ENCODE results near the gene ODAM. TPM values are rescaled to one million over a fixed set of nuclear protein-coding genes. Genes with fewer than 3 reads are reported as not detected.

Gene ODAM
- polyA plus RNA-seq, 3 donors = not detected

DNA sequence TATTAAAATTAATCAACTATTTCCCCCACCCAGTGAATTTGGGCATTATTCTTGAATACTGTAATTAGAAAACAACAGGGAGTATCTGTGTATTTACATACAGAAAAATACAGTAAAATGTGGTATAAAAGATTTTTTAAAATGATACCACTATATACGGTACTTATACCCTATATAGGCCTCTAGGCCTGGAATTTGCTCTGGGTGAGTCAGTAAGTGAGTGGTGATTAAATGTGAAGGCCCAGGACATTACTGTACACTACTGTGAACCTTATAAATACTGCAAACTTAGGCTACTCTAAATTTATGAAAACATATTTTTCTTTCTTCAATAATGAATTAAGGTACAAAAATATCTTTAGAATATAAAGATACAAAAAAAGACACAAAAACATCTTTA is 40.6 kb downstream of the ODAM start:
- H3K27ac ChIP-seq (ENCODE audit: low read depth in 1 of 2, low read length in 2 of 2) = no peak overlapping the region
- H3K36me3 ChIP-seq (replicated peaks in 1 of 2; ENCODE audit: control insufficient read depth in 1 of 2, insufficient read depth in 2 of 2, low read length in 2 of 2) = no peaks in the 10 kb centered on the region
- Mint-ChIP-seq H3K9me3 (no peaks in the 10 kb centered on the region), H3K27ac (no peak overlapping the region), H3K4me1 (no peaks in the 10 kb centered on the region), H3K4me3 (no peak overlapping the region), H3K36me3 (no peaks in the 10 kb centered on the region), H3K27me3 (ENCODE audit: low read depth in 3 of 3) (no peaks in the 10 kb centered on the region)
- H3K79me2 ChIP-seq (ENCODE audit: insufficient read depth, low read length) = no peaks in the 10 kb centered on the region
- H4K20me1 ChIP-seq (ENCODE audit: insufficient read depth, low read length) = no peaks in the 10 kb centered on the region
- no peak overlapping the region for H3K4me2 ChIP-seq (replicated peaks; ENCODE audit: extremely low read depth, low read length, poor library complexity, severe bottlenecking)
- no peaks in the 10 kb centered on the region for H3K27me3 ChIP-seq (ENCODE audit: control insufficient read depth in 2 of 2, insufficient read depth in 2 of 2, low read length in 2 of 2)
- no peak overlapping the region for H3K9ac ChIP-seq (ENCODE audit: insufficient read depth, low read length, poor library complexity, severe bottlenecking)
- no peak for TF ChIP-seq CTCF (IDR thresholded peaks at IDR 0.05)
- no CpG with 5 or more reads among the region's 1 CpG for WGBS (ENCODE audit: insufficient coverage)
- H3K4me3 ChIP-seq (replicated peaks in 1 of 3; ENCODE audit: low read depth in 2 of 3, low read length in 3 of 3) = no peak overlapping the region
- no peak overlapping the region for H2AFZ ChIP-seq (ENCODE audit: insufficient read depth, low read depth, low read length, poor library complexity, severe bottlenecking)
- H3K4me1 ChIP-seq (ENCODE audit: control insufficient read depth in 1 of 2, insufficient read depth in 2 of 2, low read length in 2 of 2) = no peaks in the 10 kb centered on the region
- DNase-seq = no peak
- no peaks in the 10 kb centered on the region for H3K9me3 ChIP-seq (replicated peaks in 1 of 2; ENCODE audit: control insufficient read depth in 1 of 2, insufficient read depth in 1 of 2, low read length in 2 of 2)
- intact Hi-C loops (cut with micrococcal nuclease) = no loop called here

DNA sequence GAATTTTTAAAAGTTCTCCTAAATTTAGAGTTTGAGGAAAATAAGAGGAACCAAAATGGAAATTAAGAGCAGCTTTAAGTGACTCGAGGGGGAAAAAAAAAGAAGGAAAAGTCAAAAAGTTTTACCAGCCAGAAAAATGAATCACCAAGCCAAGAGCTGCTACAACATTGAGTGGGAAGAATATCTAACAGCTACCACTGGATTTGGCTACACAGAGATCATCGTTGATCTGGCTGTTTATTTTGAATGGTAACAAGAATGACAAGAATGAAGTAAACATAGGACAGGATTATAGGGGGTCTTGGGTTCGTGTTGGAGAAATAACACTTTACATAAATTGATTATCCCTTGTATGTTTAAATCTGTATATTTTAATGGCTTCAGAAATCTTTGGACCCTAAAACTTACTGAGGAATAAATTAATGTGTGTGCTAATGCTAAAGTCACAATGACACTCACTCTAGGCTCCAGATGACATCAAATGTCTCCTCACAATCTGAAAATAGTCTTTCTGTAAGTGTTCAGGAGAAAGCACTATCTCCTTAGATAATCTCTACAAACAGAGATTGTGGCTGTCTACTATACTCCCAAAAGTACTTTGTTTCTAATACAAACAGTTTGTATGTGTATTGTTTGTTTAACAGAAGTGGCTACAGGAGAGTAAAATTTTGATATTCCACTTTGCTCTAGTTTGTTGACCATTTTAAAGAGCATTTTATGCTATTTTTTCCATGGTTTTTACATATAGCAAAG is 43.8 kb downstream of the ODAM start:
- no peak for DNase-seq
- no peak overlapping the region for H3K4me2 ChIP-seq (replicated peaks; ENCODE audit: extremely low read depth, low read length, poor library complexity, severe bottlenecking)
- H3K9me3 Mint-ChIP-seq = no peaks in the 10 kb centered on the region
- no peaks in the 10 kb centered on the region for H3K27me3 Mint-ChIP-seq (ENCODE audit: low read depth in 3 of 3)
- H3K36me3 ChIP-seq (replicated peaks in 1 of 2; ENCODE audit: control insufficient read depth in 1 of 2, insufficient read depth in 2 of 2, low read length in 2 of 2) = no peaks in the 10 kb centered on the region
- no peaks in the 10 kb centered on the region for H3K36me3 Mint-ChIP-seq
- H3K4me3 ChIP-seq (replicated peaks in 1 of 3; ENCODE audit: low read depth in 2 of 3, low read length in 3 of 3) = no peak overlapping the region
- TF ChIP-seq CTCF (IDR thresholded peaks at IDR 0.05) = no peak
- no peaks in the 10 kb centered on the region for H4K20me1 ChIP-seq (ENCODE audit: insufficient read depth, low read length)
- H3K27me3 ChIP-seq (ENCODE audit: control insufficient read depth in 2 of 2, insufficient read depth in 2 of 2, low read length in 2 of 2) = no peaks in the 10 kb centered on the region
- WGBS (ENCODE audit: insufficient coverage) = no CpG with 5 or more reads among the region's 3 CpGs
- H3K9ac ChIP-seq (ENCODE audit: insufficient read depth, low read length, poor library complexity, severe bottlenecking) = no peak overlapping the region
- H3K4me1 Mint-ChIP-seq = no peaks in the 10 kb centered on the region
- intact Hi-C loops (cut with micrococcal nuclease) = no loop called here
- H2AFZ ChIP-seq (ENCODE audit: insufficient read depth, low read depth, low read length, poor library complexity, severe bottlenecking) = no peak overlapping the region
- no peak overlapping the region for H3K4me3 Mint-ChIP-seq
- H3K9me3 ChIP-seq (replicated peaks in 1 of 2; ENCODE audit: control insufficient read depth in 1 of 2, insufficient read depth in 1 of 2, low read length in 2 of 2) = no peaks in the 10 kb centered on the region
- H3K79me2 ChIP-seq (ENCODE audit: insufficient read depth, low read length) = no peaks in the 10 kb centered on the region
- H3K27ac Mint-ChIP-seq = no peak overlapping the region
- H3K4me1 ChIP-seq (ENCODE audit: control insufficient read depth in 1 of 2, insufficient read depth in 2 of 2, low read length in 2 of 2) = no peaks in the 10 kb centered on the region
- H3K27ac ChIP-seq (ENCODE audit: low read depth in 1 of 2, low read length in 2 of 2) = no peak overlapping the region

Measured in CD14-positive monocyte (primary cell).